H1 (cell line): ENCODE data around the gene SPDYC. TPM values are rescaled to one million over a fixed set of nuclear protein-coding genes. Genes with fewer than 3 reads are reported as not detected.

ENCODE experiments used
- CTCF ChIA-PET: fragments of 300-600 bp; sonication (Branson Sonifier 250); formaldehyde crosslinking; loops from one replicate; lab custom pipeline; 2021; ENCODE audit not compliant: partially characterized antibody; lab: Charles Lee
- POLR2A ChIA-PET: fragments of 300-600 bp; sonication (Branson Sonifier 250); formaldehyde crosslinking; loops from one replicate; lab custom pipeline; 2021; ENCODE audit warnings: inconsistent platforms; ENCODE audit not compliant: partially characterized antibody; lab: Charles Lee
- DNase-seq, 2 experiments: peaks; one replicate each; pipeline versions ENCODE4 v3.0.0 to v3.0.0-alpha.2; 2010 to 2022; ENCODE audit warnings: low spot score in 2 of 2, low read depth in 1 of 2, mixed read lengths in 1 of 2
- FAIRE-seq: peaks from 2 replicates; lab custom pipeline; 2011; peaks lifted over from hg19 to GRCh38; lab: Jason Lieb, UNC
- H2AFZ ChIP-seq: 2 replicates; pipeline ENCODE4 v1.8.1; 2012; ENCODE audit warnings: low read length, inconsistent platforms
- H2AK5ac ChIP-seq: 2 replicates; pipeline ENCODE4 v1.6.1; 2013; ENCODE audit warnings: low read depth, low read length
- H2BK120ac ChIP-seq: replicated peaks from 2 replicates; pipeline ENCODE3; 2013; ENCODE audit warnings: low read depth, low read length, inconsistent platforms
- H2BK12ac ChIP-seq: 2 replicates; pipeline ENCODE4 v1.6.1; 2013; ENCODE audit warnings: low read depth, low read length
- H2BK15ac ChIP-seq: 2 replicates; pipeline ENCODE4 v1.6.1; 2013; ENCODE audit warnings: low read length
- H2BK20ac ChIP-seq: 2 replicates; pipeline ENCODE4 v1.6.1; 2013; ENCODE audit warnings: low read length
- H2BK5ac ChIP-seq: 2 replicates; pipeline ENCODE4 v1.6.1; 2013; ENCODE audit warnings: low read depth, low read length
- H3K14ac ChIP-seq: 2 replicates; pipeline ENCODE4 v1.6.1; 2013; ENCODE audit warnings: inconsistent platforms; ENCODE audit not compliant: insufficient read length
- H3K18ac ChIP-seq: 2 replicates; pipeline ENCODE4 v1.6.1; 2013; ENCODE audit warnings: low read length; ENCODE audit errors: extremely low read depth
- H3K23ac ChIP-seq: 2 replicates; pipeline ENCODE4 v1.6.1; 2013; ENCODE audit warnings: inconsistent platforms; ENCODE audit not compliant: insufficient read length
- H3K23me2 ChIP-seq: 2 replicates; pipeline ENCODE4 v1.6.1; 2013; ENCODE audit warnings: low read depth, low read length
- H3K27ac ChIP-seq: 2 replicates; pipeline ENCODE4 v1.6.1; 2011; ENCODE audit warnings: low read depth, low read length, inconsistent platforms
- H3K27me3 ChIP-seq, 4 experiments: replicated peaks in 1 of 4; 1 replicate in 1 of 4; 2 replicates in 3 of 4; pipeline versions ENCODE4 v1.6.1 to v1.8.1; 2011 to 2013; ENCODE audit warnings: low read length in 3 of 4, mild to moderate bottlenecking in 3 of 4, inconsistent platforms in 2 of 4, mixed read lengths in 2 of 4, moderate library complexity in 1 of 4; ENCODE audit not compliant: control insufficient read depth in 3 of 4, insufficient read depth in 3 of 4; ENCODE audit errors: extremely low read depth in 1 of 4
- H3K36me3 ChIP-seq, 4 experiments: 2 replicates each; pipeline versions ENCODE4 v1.6.1 to v1.8.1; 2011 to 2013; ENCODE audit warnings: mild to moderate bottlenecking in 4 of 4, low read length in 3 of 4, moderate library complexity in 2 of 4, control low read depth in 1 of 4, inconsistent platforms in 1 of 4; ENCODE audit not compliant: insufficient read depth in 4 of 4, control insufficient read depth in 2 of 4
- H3K4ac ChIP-seq: replicated peaks from 2 replicates; pipeline ENCODE3; 2013; ENCODE audit warnings: low read length, low read depth, mixed read lengths, inconsistent platforms; ENCODE audit not compliant: insufficient read length
- H3K4me1 ChIP-seq, 4 experiments: replicated peaks in 1 of 4; 1 replicate in 1 of 4; 2 replicates in 3 of 4; pipeline versions ENCODE4 v1.6.1 to v1.8.1; 2011 to 2013; ENCODE audit warnings: low read length in 3 of 4, inconsistent platforms in 2 of 4, mixed read lengths in 1 of 4; ENCODE audit not compliant: insufficient read depth in 4 of 4, control insufficient read depth in 3 of 4
- H3K4me2 ChIP-seq, 2 experiments: 2 replicates each; pipeline versions ENCODE4 v1.6.1 to v1.8.1; 2011 to 2013; ENCODE audit warnings: low read depth in 2 of 2, low read length in 2 of 2, control low read depth in 1 of 2, inconsistent platforms in 1 of 2, mild to moderate bottlenecking in 1 of 2; ENCODE audit not compliant: insufficient read depth in 1 of 2
- H3K4me3 ChIP-seq, 4 experiments: fragments of 200-600, 300-600 bp in 1 of 4; sonication (generic), shearing (Covaris generic), sonication (Bioruptor Twin) in 1 of 4; 2 replicates each; pipeline versions ENCODE4 v1.5.1 to v1.8.1; 2011 to 2016; ENCODE audit warnings: low read length in 4 of 4, low read depth in 3 of 4, control low read depth in 2 of 4, inconsistent platforms in 2 of 4, mild to moderate bottlenecking in 2 of 4, mixed read lengths in 1 of 4, moderate library complexity in 1 of 4; ENCODE audit not compliant: insufficient read depth in 2 of 4; ENCODE audit errors: extremely low read depth in 1 of 4
- H3K56ac ChIP-seq: replicated peaks from 2 replicates; pipeline ENCODE3; 2013; ENCODE audit warnings: low read depth, mild to moderate bottlenecking, mixed read lengths, low read length, inconsistent platforms; ENCODE audit not compliant: insufficient read length
- H3K79me1 ChIP-seq: 2 replicates; pipeline ENCODE4 v1.6.1; 2013; ENCODE audit warnings: low read depth, low read length, control low read depth
- H3K79me2 ChIP-seq, 2 experiments: 2 replicates each; pipeline versions ENCODE4 v1.6.1 to v1.8.1; 2012 to 2013; ENCODE audit warnings: low read length in 2 of 2, mild to moderate bottlenecking in 2 of 2, inconsistent platforms in 1 of 2; ENCODE audit not compliant: insufficient read depth in 2 of 2, control insufficient read depth in 1 of 2
- H3K9ac ChIP-seq, 4 experiments: replicated peaks in 1 of 4; 1 replicate in 1 of 4; 2 replicates in 3 of 4; pipeline versions ENCODE4 v1.6.1 to v1.8.1; 2011 to 2013; ENCODE audit warnings: low read depth in 3 of 4, low read length in 3 of 4, control low read depth in 2 of 4, mild to moderate bottlenecking in 2 of 4, moderate library complexity in 2 of 4, inconsistent platforms in 1 of 4; ENCODE audit errors: extremely low read depth in 1 of 4
- H3K9me3 ChIP-seq, 2 experiments: 2 replicates each; pipeline versions ENCODE4 v1.6.1 to v1.8.1; 2012 to 2013; ENCODE audit warnings: mild to moderate bottlenecking in 2 of 2, moderate library complexity in 2 of 2, control low read depth in 1 of 2, inconsistent platforms in 1 of 2, low read depth in 1 of 2, low read length in 1 of 2, mixed read lengths in 1 of 2; ENCODE audit not compliant: insufficient read depth in 2 of 2
- H4K20me1 ChIP-seq, 2 experiments: replicated peaks in 1 of 2; 2 replicates each; pipeline versions ENCODE3 to v1.8.1; 2011 to 2013; ENCODE audit warnings: inconsistent platforms in 2 of 2, low read length in 2 of 2, mild to moderate bottlenecking in 1 of 2; ENCODE audit not compliant: insufficient read depth in 2 of 2, control insufficient read depth in 1 of 2
- H4K5ac ChIP-seq: 2 replicates; pipeline ENCODE4 v1.6.1; 2013; ENCODE audit warnings: low read length, low read depth, mixed read lengths, inconsistent platforms; ENCODE audit not compliant: insufficient read length
- H4K8ac ChIP-seq: 2 replicates; pipeline ENCODE4 v1.8.0; 2013; ENCODE audit warnings: mild to moderate bottlenecking, moderate library complexity, low read length, inconsistent platforms; ENCODE audit not compliant: insufficient read depth; ENCODE audit errors: extremely low read depth
- H4K91ac ChIP-seq: replicated peaks from 2 replicates; pipeline ENCODE3; 2013; ENCODE audit warnings: low read length, mixed read lengths, inconsistent platforms; ENCODE audit not compliant: insufficient read length
- EP300 ChIP-seq, 2 experiments: IDR thresholded peaks; 1 replicate in 1 of 2; 2 replicates in 1 of 2; pipeline ENCODE4 v1.6.1; 2011 to 2012; ENCODE audit warnings: low read depth in 2 of 2, low read length in 2 of 2, mild to moderate bottlenecking in 2 of 2, borderline replicate concordance in 1 of 2, inconsistent platforms in 1 of 2, moderate library complexity in 1 of 2
- GTF2F1 ChIP-seq: IDR thresholded peaks from 2 replicates; pipeline ENCODE4 v1.6.1; 2012; ENCODE audit warnings: low read depth, low read length, improper control_type of control experiment, borderline replicate concordance
- RFX5 ChIP-seq: IDR thresholded peaks from 2 replicates; pipeline ENCODE4 v1.6.1; 2011; ENCODE audit warnings: low read depth, low read length, improper control_type of control experiment, borderline replicate concordance
- WGBS, 2 experiments: shearing (Covaris generic) in 1 of 2; methylation state at CpG; one replicate each; pipeline versions ENCODE4 v1.1.6 to v1.1.7; 2013 to 2015; ENCODE audit warnings: low lambda C conversion rate in 2 of 2, mixed read lengths in 2 of 2, inconsistent platforms in 1 of 2, low coverage in 1 of 2, missing lambda C conversion rate in 1 of 2; ENCODE audit not compliant: insufficient replicate concordance in 2 of 2, insufficient coverage in 1 of 2, insufficient read length in 1 of 2; ENCODE audit errors: extremely low coverage in 1 of 2, missing lambda C conversion rate in 1 of 2; 5-methylcytosine and 5-hydroxymethylcytosine counted together
- polyA plus RNA-seq, 7 experiments: library from polyadenylated mRNA; depleted of rRNA in 3 of 7; stranded (reverse) in 5 of 7; unstranded in 2 of 7; fragments of >200 nt in 5 of 7; fragments of 200-250 nt in 2 of 7; gene quantifications; 1 replicate in 5 of 7; 2 replicates in 1 of 7; 4 replicates in 1 of 7; pipeline versions ENCODE4 v1.2.1 to v1.2.3, GENCODE V29; 2011 to 2013; ENCODE audit warnings: missing spikeins in 2 of 7, mixed read lengths in 2 of 7
- total RNA-seq: library from RNA; stranded (reverse); fragmentation: NEBNext Ultra II Directional; extraction: Animal tissue kit (Norgen Biotek cat#: 25700); gene quantifications from 2 replicates; pipeline ENCODE4 v1.2.1, GENCODE V29; 2021

Gene SPDYC
- total and polyA plus RNA-seq, 2 of the 8 experiments (the other 6 are each of a cell fraction or from before 2014, with no cell fraction given) = 0.15 TPM; not detected in 1

DNA sequence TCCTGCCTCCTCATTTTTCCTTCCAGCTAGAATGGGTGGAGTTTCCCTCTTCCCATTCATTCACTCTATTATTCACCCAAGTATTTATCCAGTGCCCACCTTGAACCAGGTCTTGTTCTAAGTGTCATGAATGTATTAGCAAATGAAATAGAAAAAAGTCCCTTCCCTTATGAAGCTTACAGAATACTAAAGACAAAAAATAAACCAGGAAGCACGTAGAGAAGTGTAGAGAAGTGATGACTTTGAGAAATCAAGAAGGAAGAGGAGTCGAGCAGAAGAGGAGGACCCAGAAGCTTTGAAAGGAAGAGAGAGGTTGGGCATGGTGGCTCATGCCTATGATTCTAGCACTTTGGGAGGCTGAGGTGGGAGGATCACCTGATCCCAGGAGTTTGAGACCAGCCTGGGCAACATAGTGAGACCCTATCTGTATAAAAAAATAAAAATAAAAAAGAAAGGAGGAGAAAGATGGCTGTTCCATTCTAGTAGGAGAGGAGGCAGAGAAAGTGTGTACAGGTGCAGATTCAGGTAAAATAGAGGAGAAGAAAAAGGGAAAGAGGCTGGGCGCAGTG, 18.6 kb upstream of the SPDYC start:
- H3K9ac ChIP-seq = no peak overlapping the region
- H2AFZ ChIP-seq = no peak overlapping the region
- POLR2A ChIA-PET = interaction anchor here (1.0 kb wide), 1 partner anchor 16 kb away, joined by 3 read pairs; no protein-coding TSS in a partner anchor

More for the DNA sequence above, 18.6 kb upstream of the SPDYC start:
- H3K79me1 ChIP-seq = no peaks in the 10 kb centered on the region
- no peak overlapping the region for H2AK5ac ChIP-seq
- no peak overlapping the region for H3K27ac ChIP-seq
- 86% methylated on average over 3 of the region's 3 CpGs; no CpG with 5 or more reads in 1 of the 2 experiments for WGBS, 2 experiments
- no peak overlapping the region for H4K91ac ChIP-seq
- no peak overlapping the region for H3K23ac ChIP-seq
- CTCF ChIA-PET = interaction anchor here (0.5 to 1.7 kb wide), 4 partner anchors 16 to 176 kb away, joined by 3 to 4 read pairs (median 4); partner anchors contain the start of gene CAPN1
- H3K79me2 ChIP-seq = no peaks in the 10 kb centered on the region
- no peak overlapping the region for H4K5ac ChIP-seq
- no peak overlapping the region for H2BK20ac ChIP-seq
- no peak overlapping the region for H3K4me3 ChIP-seq
- H3K9me3 ChIP-seq = peaks cover 0 to 7% of the 10 kb centered on the region in 2 experiments; a peak in 1 of 4 replicates
- H2BK12ac ChIP-seq = no peak overlapping the region
- no peaks in the 10 kb centered on the region for H4K20me1 ChIP-seq
- H3K23me2 ChIP-seq = no peaks in the 10 kb centered on the region
- no peak overlapping the region for H4K8ac ChIP-seq
- H3K27me3 ChIP-seq = no peaks in the 10 kb centered on the region
- no peak overlapping the region for H3K56ac ChIP-seq
- H2BK5ac ChIP-seq = no peak overlapping the region
- no peak overlapping the region for H3K14ac ChIP-seq
- no peak overlapping the region for H3K4ac ChIP-seq
- H3K4me1 ChIP-seq = no peaks in the 10 kb centered on the region
- no peak overlapping the region for H3K4me2 ChIP-seq
- DNase-seq (no peak), FAIRE-seq (no peak)
- no peak overlapping the region for H3K18ac ChIP-seq
- H2BK120ac ChIP-seq = no peak overlapping the region
- no peak overlapping the region for H2BK15ac ChIP-seq
- no peak for TF ChIP-seq RFX5
- no peak for TF ChIP-seq GTF2F1
- no peak for TF ChIP-seq EP300 (IDR thresholded peaks at IDR 0.05; ENCODE audit: borderline replicate concordance in 1 of 2, low read depth in 2 of 2, low read length in 2 of 2)
- TF ChIP-seq, all 59 proteins: peak for 0
- no peaks in the 10 kb centered on the region for H3K36me3 ChIP-seq
